ENCODE results near the gene TCAIM.
A peak's percentile ranks its signal among the peaks of the same experiment; 100 is the strongest.

TCAIM gene

GRCh38 chr3:44338010-44338827 lies at the start of gene TCAIM:
Gene TCAIM, plus strand, starts transcription at chr3:44338766. Its CDS starts 16,017 bp downstream, at chr3:44354783.
- peak; percentile 86 for DNase-seq (ENCODE audit: low read depth)

GRCh38 chr3:44289882-44290462 lies 48.6 kb upstream of the TCAIM start:
- no peak for DNase-seq (ENCODE audit: low read depth)

- DNase-seq (ENCODE audit: low read depth): no peak
Observed at GRCh38 chr3:44292276-44292675, 46.3 kb upstream of the TCAIM start.

- DNase-seq (ENCODE audit: low read depth): no peak
Observed at GRCh38 chr3:44292947-44293346, 45.6 kb upstream of the TCAIM start.

- no peak for DNase-seq (ENCODE audit: low read depth)
Observed at GRCh38 chr3:44297255-44297654, 41.3 kb upstream of the TCAIM start.

GRCh38 chr3:44301746-44302145 lies 36.8 kb upstream of the TCAIM start:
- no peak for DNase-seq (ENCODE audit: low read depth)

GRCh38 chr3:44309500-44309899 lies 29.1 kb upstream of the TCAIM start:
- DNase-seq (ENCODE audit: low read depth): no peak

- no peak for DNase-seq (ENCODE audit: low read depth)
Observed at GRCh38 chr3:44318891-44319311, 19.7 kb upstream of the TCAIM start.

GRCh38 chr3:44321335-44321734 lies 17.2 kb upstream of the TCAIM start:
- DNase-seq (ENCODE audit: low read depth): no peak

- DNase-seq (ENCODE audit: low read depth): no peak
Observed at GRCh38 chr3:44323341-44323955, 15.1 kb upstream of the TCAIM start.

GRCh38 chr3:44324584-44324983 lies 14.0 kb upstream of the TCAIM start:
- no peak for DNase-seq (ENCODE audit: low read depth)

- no peak for DNase-seq (ENCODE audit: low read depth)
Observed at GRCh38 chr3:44326019-44326418, 12.5 kb upstream of the TCAIM start.

GRCh38 chr3:44326515-44326914 lies 12.1 kb upstream of the TCAIM start:
- no peak for DNase-seq (ENCODE audit: low read depth)

GRCh38 chr3:44329946-44330345 lies 8.6 kb upstream of the TCAIM start:
- DNase-seq (ENCODE audit: low read depth): no peak

GRCh38 chr3:44330444-44330843 lies 8.1 kb upstream of the TCAIM start:
- no peak for DNase-seq (ENCODE audit: low read depth)

GRCh38 chr3:44334326-44334725 lies 4.2 kb upstream of the TCAIM start:
- no peak for DNase-seq (ENCODE audit: low read depth)

GRCh38 chr3:44337248-44337785 lies 1.2 kb upstream of the TCAIM start:
- no peak for DNase-seq (ENCODE audit: low read depth)

GRCh38 chr3:44338828-44339127 lies 212 bp downstream of the TCAIM start:
- DNase-seq (ENCODE audit: low read depth): no peak

- DNase-seq (ENCODE audit: low read depth): no peak
Observed at GRCh38 chr3:44339181-44340057, 853 bp downstream of the TCAIM start.

GRCh38 chr3:44340058-44340395 lies 1.5 kb downstream of the TCAIM start:
- no peak for DNase-seq (ENCODE audit: low read depth)

- no peak for DNase-seq (ENCODE audit: low read depth)
Observed at GRCh38 chr3:44342176-44342790, 3.7 kb downstream of the TCAIM start.

GRCh38 chr3:44343421-44343820 lies 4.9 kb downstream of the TCAIM start:
- no peak for DNase-seq (ENCODE audit: low read depth)
